Epithelial cell of esophagus (primary cell): ENCODE results near the gene FAH.

Experiments
- DNase-seq: peaks from one replicate; pipeline ENCODE4 v3.0.0; 2010; ENCODE audit warnings: low read depth
- H3K4me3 ChIP-seq: 2 replicates; pipeline ENCODE4 v1.5.1; 2011; ENCODE audit warnings: mild to moderate bottlenecking, low read length, control low read depth
- CTCF ChIP-seq: IDR thresholded peaks from 2 replicates; pipeline ENCODE4 v1.5.1; 2011; ENCODE audit warnings: low read depth, mild to moderate bottlenecking, low read length, control low read depth, inconsistent platforms; ENCODE audit not compliant: insufficient read depth; ENCODE audit errors: missing control alignments

The FAH gene

GRCh38 chr15:80109388-80109787, 43.4 kb upstream of the FAH start:
- DNase-seq: no peak
- H3K4me3 ChIP-seq: no peak overlapping the region
- no peak for TF ChIP-seq CTCF

DNA sequence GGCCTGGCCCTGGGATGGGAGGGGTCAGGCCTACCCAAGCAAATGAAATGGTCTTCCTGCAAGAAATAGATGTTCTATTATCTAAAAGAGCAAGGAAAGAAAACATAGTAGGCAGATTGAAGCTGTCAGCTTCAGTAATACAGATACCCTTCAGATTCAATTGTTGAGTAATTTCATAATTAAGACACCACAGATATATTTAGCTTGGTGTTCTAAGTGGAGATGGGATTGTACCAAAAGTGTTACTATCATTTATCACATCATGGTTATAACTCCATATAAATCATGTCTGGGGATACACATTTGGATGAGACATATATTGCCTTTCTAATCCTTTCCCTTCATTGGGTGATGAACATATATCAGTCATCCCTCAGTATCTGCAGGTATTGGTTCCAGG, 41.9 kb upstream of the FAH start:
- no peak for TF ChIP-seq CTCF
- H3K4me3 ChIP-seq: no peak overlapping the region
- DNase-seq: no peak

- no peak overlapping the region for H3K4me3 ChIP-seq
- TF ChIP-seq CTCF: no peak
- no peak for DNase-seq
Observed at GRCh38 chr15:80114114-80114513, 38.7 kb upstream of the FAH start.

DNA sequence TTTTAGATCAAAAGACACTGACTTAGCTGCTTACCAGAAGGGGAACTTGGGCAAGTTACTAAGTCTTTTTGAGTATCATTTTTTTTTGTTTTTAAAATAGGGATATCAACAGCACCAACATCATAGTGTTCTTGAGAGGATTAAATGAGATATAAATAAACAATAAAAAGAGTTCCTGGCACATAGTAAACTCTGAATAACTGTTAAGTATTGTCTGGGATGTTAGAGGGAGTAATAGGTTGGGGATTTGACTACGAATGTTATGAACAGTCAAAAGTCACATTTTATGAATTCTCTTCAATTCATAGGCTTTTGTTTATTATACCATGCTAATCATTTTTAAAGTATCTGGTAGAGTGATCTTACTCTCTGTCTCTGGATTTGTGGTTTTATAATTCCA, 37.8 kb upstream of the FAH start:
- no peak overlapping the region for H3K4me3 ChIP-seq
- no peak for DNase-seq
- TF ChIP-seq CTCF: no peak

DNA sequence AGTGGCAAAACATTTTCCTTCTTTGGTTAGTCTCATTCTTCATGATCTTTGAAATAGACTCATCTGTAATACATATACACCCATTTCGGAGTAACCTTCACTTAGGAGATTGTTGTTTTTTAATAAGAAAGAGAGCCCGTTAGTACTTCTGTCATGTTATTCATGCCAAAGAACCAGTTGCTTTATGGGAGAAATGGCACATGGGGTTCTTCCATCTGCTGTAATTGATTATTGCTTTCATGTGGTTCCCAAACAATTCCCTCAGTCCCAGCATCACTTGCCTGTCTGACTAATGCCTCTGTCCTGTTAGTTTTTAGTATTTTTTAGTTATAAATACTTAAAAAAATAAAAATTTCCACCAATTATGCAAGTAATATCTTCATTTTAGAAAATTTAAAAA, 33.8 kb upstream of the FAH start:
- no peak for TF ChIP-seq CTCF
- DNase-seq: no peak
- no peak overlapping the region for H3K4me3 ChIP-seq

DNA sequence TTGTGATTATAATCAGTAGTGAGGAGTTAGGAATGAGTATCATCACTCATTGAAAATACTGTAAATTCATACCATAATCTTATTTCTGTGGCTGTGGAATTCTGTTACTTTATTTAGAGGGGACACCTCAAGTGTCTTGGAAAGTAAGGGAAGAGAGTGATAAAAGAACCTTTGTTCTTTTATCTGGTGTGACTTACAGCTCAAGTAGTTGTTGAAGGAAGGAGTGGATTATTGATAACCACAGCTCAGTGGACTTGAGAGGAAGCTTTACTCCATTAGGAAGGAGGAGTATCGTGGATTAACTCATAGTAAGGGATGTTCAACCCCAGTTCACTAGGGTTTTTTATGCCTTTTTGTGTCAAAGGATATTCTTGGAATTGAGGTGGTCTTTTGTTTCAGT, 32.2 kb upstream of the FAH start:
- H3K4me3 ChIP-seq: no peak overlapping the region
- no peak for TF ChIP-seq CTCF
- no peak for DNase-seq

GRCh38 chr15:80121546-80121945, 31.3 kb upstream of the FAH start:
- TF ChIP-seq CTCF: no peak
- peak; percentile 29 for DNase-seq
- H3K4me3 ChIP-seq: no peak overlapping the region
